Small intestine (tissue), 7 donors: ENCODE data around the gene PALLD. TPM values are rescaled to one million over a fixed set of nuclear protein-coding genes. Genes with fewer than 3 reads are reported as not detected.

Source experiments
- DNase-seq, 2 donors: peaks; one replicate each; pipeline versions ENCODE4 v3.0.0 to v3.0.0-alpha.2; 2013
- FAIRE-seq: peaks from 2 replicates; lab custom pipeline; 2012; peaks lifted over from hg19 to GRCh38; lab: Jason Lieb, UNC
- H3K27ac ChIP-seq, 3 donors: one replicate each; pipeline ENCODE4 v1.5.1; 2013; ENCODE audit warnings: low read length in 2 of 3, mild to moderate bottlenecking in 2 of 3, control low read depth in 1 of 3, inconsistent platforms in 1 of 3, low read depth in 1 of 3, moderate library complexity in 1 of 3
- H3K27me3 ChIP-seq, 3 donors: one replicate each; pipeline ENCODE4 v1.6.1; 2013; ENCODE audit warnings: low read length in 3 of 3, inconsistent platforms in 1 of 3; ENCODE audit not compliant: control insufficient read depth in 3 of 3, insufficient read depth in 3 of 3
- H3K36me3 ChIP-seq, 3 donors: one replicate each; pipeline ENCODE4 v1.6.1; 2013; ENCODE audit warnings: low read length in 3 of 3, inconsistent platforms in 1 of 3, low read depth in 1 of 3, mild to moderate bottlenecking in 1 of 3, moderate library complexity in 1 of 3; ENCODE audit not compliant: control insufficient read depth in 3 of 3, insufficient read depth in 2 of 3
- H3K4me1 ChIP-seq, 3 donors: one replicate each; pipeline ENCODE4 v1.6.1; 2013; ENCODE audit warnings: low read length in 2 of 3, inconsistent platforms in 1 of 3, low read depth in 1 of 3, mild to moderate bottlenecking in 1 of 3, moderate library complexity in 1 of 3; ENCODE audit not compliant: control insufficient read depth in 3 of 3, insufficient read depth in 2 of 3
- H3K4me3 ChIP-seq, 3 donors: one replicate each; pipeline ENCODE4 v1.5.1; 2013; ENCODE audit warnings: low read length in 3 of 3, control low read depth in 1 of 3, inconsistent platforms in 1 of 3, low read depth in 1 of 3, mild to moderate bottlenecking in 1 of 3, moderate library complexity in 1 of 3
- H3K9me3 ChIP-seq, 2 donors: one replicate each; pipeline ENCODE4 v1.6.1; 2013; ENCODE audit warnings: low read depth in 1 of 2, low read length in 1 of 2; ENCODE audit not compliant: control insufficient read depth in 2 of 2, insufficient read depth in 1 of 2
- WGBS, 3 donors: extraction: QIAGEN DNeasy Blood & Tissue Kit; methylation state at CpG; one replicate each; pipeline ENCODE4 v1.1.7; 2013; 5-methylcytosine and 5-hydroxymethylcytosine counted together
- polyA plus RNA-seq, 4 donors: library from polyadenylated mRNA; stranded (reverse) in 3 of 4; unstranded in 1 of 4; fragments of 200-250 nt in 3 of 4; fragments of 120-200 nt in 1 of 4; gene quantifications; one replicate each; pipeline versions ENCODE4 v1.2.1 to v1.2.3, GENCODE V29; 2013
- donor health status: healthy with polysubstance abuse.
- donor health status: control.
- donor health status: control.
- donor health status: Bipolar disorder and iron deficiency.
- donor health status: healthy.

PALLD gene
- polyA plus RNA-seq, 4 donors, result 31.3 to 58.9 (median 38.0) TPM

DNA sequence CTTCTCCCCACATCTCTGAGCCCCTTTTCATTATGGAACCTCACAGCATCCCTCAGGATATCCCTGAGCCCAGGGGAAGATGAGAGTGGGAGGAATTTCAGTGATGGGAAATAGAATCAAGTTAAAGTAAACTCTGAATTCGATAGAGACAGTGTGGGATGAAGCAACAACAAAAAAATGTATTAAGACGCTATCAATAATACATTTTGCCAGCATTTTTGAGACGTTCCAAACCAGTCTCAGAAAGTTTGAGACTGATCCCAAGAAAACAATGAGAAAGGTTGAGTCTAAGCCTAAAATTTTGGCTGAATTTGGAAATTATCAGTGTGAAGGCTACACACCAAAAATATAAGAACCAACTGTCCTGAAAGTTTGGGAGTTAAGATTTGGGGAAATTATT lies 317.0 kb downstream of the PALLD start:
- DNase-seq (no peak), FAIRE-seq (no peak)
- no peaks in the 10 kb centered on the region for H3K9me3 ChIP-seq
- no peak overlapping the region for H3K27ac ChIP-seq
- WGBS, 3 donors, result 61 to 80% (median 80%) methylated on average over 3 of the region's 3 CpGs
- no peaks in the 10 kb centered on the region for H3K36me3 ChIP-seq
- H3K4me3 ChIP-seq, result no peak overlapping the region
- H3K27me3 ChIP-seq, result no peaks in the 10 kb centered on the region
- H3K4me1 ChIP-seq, result peaks cover 0 to 10% (median 0%) of the 10 kb centered on the region in 3 donors

DNA sequence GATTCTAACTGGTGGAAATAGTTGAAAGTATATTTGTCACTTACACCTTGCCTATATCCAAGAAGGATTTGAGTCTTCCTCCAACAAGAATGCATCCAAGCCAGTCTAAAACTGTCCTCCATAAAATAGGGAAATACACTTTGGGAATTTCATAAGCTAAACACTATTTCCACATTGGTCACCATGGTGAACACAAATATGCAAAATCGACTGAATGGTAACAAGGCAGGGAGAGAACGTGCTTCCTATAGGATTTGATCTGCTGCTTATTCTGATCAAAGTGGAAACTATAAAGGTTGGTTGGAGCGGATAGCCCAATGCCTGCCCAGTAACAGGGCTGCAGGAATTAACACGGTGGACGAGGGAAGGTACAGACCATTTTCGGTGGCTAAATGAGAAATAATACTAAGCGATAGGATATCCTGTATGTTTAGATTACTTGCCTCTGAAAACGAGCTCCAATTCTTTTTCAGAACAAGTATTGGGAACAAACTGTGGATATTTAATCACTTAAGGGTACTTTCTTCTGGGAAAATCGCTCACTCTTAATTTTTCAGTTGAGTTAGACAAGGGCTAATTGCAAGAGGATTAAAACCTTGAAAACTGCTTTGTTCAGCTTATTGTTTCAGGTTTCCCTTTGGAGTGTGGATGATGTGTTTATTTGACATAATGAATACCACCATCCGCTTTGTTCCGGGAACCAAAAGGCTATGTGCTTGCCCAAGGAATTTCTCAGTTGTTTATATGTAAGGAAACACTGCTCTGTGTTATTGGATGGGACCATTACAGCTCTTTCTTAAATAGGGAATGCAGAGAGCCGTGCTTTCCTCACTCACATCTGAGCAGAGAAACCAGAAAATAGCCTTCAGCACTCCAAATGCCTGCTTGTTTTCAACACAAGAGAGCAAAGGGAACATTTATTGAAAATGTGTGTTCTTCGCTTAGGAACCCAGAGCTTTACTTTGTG lies 318.8 kb downstream of the PALLD start:
- Histone ChIP-seq H3K9me3 (no peaks in the 10 kb centered on the region), H3K4me1 (peaks cover 0 to 10% (median 0%) of the 10 kb centered on the region in 3 donors), H3K27ac (peak overlapping the region in 2 of 3 donors; percentile 67 to 68), H3K36me3 (no peaks in the 10 kb centered on the region), H3K27me3 (no peaks in the 10 kb centered on the region), H3K4me3 (no peak overlapping the region)
- FAIRE-seq, result no peak
- DNase-seq, result no peak
- 58 to 75% (median 73%) methylated on average over 13 of the region's 13 CpGs for WGBS, 3 donors

DNA sequence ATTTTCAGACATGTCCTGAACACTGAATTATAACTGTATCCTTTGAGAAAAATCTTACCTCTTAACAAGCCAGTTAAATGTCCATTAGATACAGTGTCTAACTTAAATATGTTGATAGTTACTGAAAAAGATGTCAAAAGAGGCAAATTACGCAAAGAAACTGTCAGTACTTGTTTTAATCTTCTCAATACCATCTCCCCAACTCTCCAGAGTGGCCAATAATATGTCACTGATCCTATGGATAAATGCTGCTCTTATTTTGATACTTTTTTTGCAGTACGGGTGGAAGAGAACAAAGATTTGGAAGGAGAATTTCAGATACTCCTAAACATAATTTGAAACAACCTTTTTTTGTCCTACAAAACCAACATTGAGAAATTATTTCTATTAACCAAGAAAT lies 320.5 kb downstream of the PALLD start:
- 30 to 52% (median 50%) methylated on average over 2 of the region's 2 CpGs for WGBS, 3 donors
- FAIRE-seq, result no peak
- H3K27ac ChIP-seq, result peak overlapping the region in 1 of 3 donors; percentile 42
- DNase-seq, result no peak
- H3K4me3 ChIP-seq, result no peak overlapping the region
- H3K27me3 ChIP-seq, result no peaks in the 10 kb centered on the region
- no peaks in the 10 kb centered on the region for H3K9me3 ChIP-seq
- no peaks in the 10 kb centered on the region for H3K36me3 ChIP-seq
- H3K4me1 ChIP-seq, result peaks cover 0 to 10% (median 0%) of the 10 kb centered on the region in 3 donors

DNA sequence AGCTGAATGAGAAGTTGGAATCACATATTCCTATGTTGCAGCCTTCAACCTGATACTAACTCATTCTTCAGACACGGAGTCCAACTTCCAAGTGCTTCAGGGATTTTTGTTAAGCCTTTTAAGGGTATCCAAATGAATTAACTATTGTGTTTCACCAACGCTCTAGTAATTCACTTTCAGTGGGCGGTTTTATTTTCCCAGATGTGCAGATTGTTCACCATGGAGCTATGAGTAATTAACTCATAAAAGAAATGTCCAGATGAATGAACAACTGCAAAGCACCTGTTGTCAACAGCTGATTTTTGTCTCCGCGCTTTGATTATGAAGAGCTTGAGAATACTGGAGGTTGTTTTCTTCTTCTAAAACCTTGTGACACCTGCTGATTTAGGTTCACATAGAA lies 325.6 kb downstream of the PALLD start:
- H3K9me3 ChIP-seq, result no peaks in the 10 kb centered on the region
- peaks cover 0 to under 1% (median 0%) of the 10 kb centered on the region in 3 donors for H3K4me1 ChIP-seq
- H3K4me3 ChIP-seq, result no peak overlapping the region
- H3K36me3 ChIP-seq, result no peaks in the 10 kb centered on the region
- no peak for FAIRE-seq
- no peak for DNase-seq
- 82 to 92% (median 89%) methylated on average over 5 of the region's 5 CpGs for WGBS, 3 donors
- no peak overlapping the region for H3K27ac ChIP-seq
- no peaks in the 10 kb centered on the region for H3K27me3 ChIP-seq

DNA sequence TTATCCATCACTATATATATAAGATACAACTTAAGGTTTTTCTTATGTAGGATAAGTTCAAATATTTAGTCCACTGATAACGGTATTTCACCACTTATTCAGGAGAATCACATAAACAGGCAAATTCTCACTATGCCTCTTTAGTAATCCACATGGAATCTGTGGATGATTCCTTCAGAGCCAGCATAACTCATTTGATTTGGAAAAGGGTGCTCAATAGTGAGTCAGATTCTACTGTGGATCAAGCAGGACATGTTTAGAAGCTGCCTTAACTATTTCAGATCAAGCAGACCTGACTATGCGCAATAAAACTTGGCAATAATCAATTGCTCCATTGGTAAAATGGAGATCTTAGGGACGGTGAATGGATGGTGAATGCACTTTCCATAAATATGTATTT lies 329.1 kb downstream of the PALLD start:
- Histone ChIP-seq H3K4me3 (no peak overlapping the region), H3K36me3 (no peaks in the 10 kb centered on the region), H3K9me3 (no peaks in the 10 kb centered on the region), H3K27me3 (no peaks in the 10 kb centered on the region), H3K27ac (no peak overlapping the region), H3K4me1 (no peaks in the 10 kb centered on the region)
- FAIRE-seq, result no peak
- no peak for DNase-seq
- 91 to 97% (median 93%) methylated on average over 3 of the region's 3 CpGs for WGBS, 3 donors

DNA sequence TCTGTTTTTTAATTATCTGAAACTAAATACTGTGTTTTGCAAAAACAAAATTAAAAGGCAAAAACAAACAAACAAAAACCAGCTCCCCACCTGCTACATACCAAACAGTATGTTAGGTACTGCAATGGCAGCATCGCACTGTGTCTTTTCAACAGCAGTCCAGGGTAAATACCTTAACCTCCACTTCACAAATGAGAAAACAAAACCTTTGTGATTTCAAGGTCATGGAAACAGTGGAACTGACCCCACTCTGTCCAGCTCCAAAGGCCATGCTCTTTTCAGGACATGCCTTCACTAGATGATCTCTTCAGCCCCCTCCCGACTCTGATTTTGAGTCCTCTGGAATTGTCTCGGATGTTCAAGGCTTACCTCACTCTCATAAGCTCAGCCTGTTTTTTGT lies 329.8 kb downstream of the PALLD start:
- Histone ChIP-seq H3K27ac (no peak overlapping the region), H3K4me1 (peaks cover 0 to 6% (median 0%) of the 10 kb centered on the region in 3 donors), H3K27me3 (peaks cover 0 to 3% (median 0%) of the 10 kb centered on the region in 3 donors), H3K36me3 (no peaks in the 10 kb centered on the region), H3K4me3 (no peak overlapping the region), H3K9me3 (no peaks in the 10 kb centered on the region)
- 92 to 97% (median 97%) methylated on average over 3 of the region's 3 CpGs for WGBS, 3 donors
- FAIRE-seq (no peak), DNase-seq (no peak)

DNA sequence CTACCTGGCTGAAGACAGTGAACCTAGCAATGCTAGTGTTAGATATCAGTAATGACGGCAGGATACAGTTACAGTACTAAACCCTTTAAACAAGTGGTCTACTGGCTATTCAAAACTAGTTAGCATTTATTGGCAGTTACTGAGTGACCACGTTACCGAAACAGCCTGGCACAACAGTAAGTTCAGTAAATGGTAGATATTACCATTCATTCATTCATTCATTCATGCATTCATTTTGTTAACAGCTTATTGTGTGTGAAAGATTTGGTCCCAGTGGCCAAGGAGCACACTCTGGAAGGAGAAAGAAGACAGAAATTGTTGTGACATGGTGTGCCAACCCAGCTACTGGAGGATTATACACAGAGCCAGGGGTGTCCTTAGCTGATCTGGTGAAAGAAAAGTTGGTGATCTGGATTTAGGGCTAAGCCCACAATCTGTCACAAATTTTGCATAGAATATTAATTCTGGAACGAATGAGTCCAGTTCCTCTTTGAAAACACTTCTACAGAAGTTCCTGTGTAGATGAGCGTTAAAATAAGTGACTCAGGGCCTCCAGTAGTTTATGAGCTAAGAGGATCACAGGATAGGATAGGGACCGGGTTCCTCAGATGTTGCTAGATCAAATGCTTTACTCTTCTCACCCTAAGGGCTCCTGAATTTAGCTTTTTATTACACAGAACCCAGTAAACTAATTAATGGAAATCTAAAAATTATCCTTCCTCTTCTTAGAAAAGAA lies 334.1 kb downstream of the PALLD start:
- 69 to 78% (median 69%) methylated on average over 6 of the region's 6 CpGs for WGBS, 3 donors
- FAIRE-seq (no peak), DNase-seq (no peak)
- Histone ChIP-seq H3K36me3 (no peaks in the 10 kb centered on the region), H3K9me3 (no peaks in the 10 kb centered on the region), H3K27me3 (peaks cover 0 to 18% (median 0%) of the 10 kb centered on the region in 3 donors), H3K4me1 (peaks cover 0 to 17% (median 0%) of the 10 kb centered on the region in 3 donors), H3K4me3 (no peak overlapping the region), H3K27ac (peak overlapping the region in 1 of 3 donors; percentile 83)

DNA sequence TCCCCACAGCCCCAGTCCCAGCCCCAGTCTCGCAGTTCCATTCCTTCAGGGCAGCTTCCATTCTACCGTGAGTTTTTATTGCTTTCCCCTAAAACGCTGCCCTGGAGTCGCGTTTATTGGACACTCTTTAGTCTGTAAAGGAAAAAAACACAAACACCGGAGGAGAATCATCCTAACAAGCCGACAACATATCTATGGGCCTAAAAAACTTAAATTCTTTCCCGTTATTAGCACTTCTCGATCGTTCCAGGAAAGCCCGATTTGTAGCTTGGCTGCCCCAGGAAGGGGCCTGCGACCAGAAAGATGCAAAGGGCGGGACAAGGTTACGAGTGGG lies 334.7 kb downstream of the PALLD start:
- peaks cover 0 to 18% (median 0%) of the 10 kb centered on the region in 3 donors for H3K27me3 ChIP-seq
- WGBS, 3 donors, result 3 to 5% (median 4%) methylated on average over 14 of the region's 14 CpGs
- FAIRE-seq, result no peak
- H3K27ac ChIP-seq, result peak overlapping the region in 2 of 3 donors; percentile 74 to 83
- H3K36me3 ChIP-seq, result no peaks in the 10 kb centered on the region
- peak overlapping the region; percentile 62 to 99 (median 88) for H3K4me3 ChIP-seq
- peaks cover 0 to 17% (median 0%) of the 10 kb centered on the region in 3 donors for H3K4me1 ChIP-seq
- H3K9me3 ChIP-seq, result no peaks in the 10 kb centered on the region
- no peak for DNase-seq
